Retina (tissue), 1 donor: ENCODE data around the gene MLN.

Experiments used
- DNase-seq: peaks from one replicate; pipeline ENCODE4 v3.0.0-alpha.2; 2016

MLN gene

DNA sequence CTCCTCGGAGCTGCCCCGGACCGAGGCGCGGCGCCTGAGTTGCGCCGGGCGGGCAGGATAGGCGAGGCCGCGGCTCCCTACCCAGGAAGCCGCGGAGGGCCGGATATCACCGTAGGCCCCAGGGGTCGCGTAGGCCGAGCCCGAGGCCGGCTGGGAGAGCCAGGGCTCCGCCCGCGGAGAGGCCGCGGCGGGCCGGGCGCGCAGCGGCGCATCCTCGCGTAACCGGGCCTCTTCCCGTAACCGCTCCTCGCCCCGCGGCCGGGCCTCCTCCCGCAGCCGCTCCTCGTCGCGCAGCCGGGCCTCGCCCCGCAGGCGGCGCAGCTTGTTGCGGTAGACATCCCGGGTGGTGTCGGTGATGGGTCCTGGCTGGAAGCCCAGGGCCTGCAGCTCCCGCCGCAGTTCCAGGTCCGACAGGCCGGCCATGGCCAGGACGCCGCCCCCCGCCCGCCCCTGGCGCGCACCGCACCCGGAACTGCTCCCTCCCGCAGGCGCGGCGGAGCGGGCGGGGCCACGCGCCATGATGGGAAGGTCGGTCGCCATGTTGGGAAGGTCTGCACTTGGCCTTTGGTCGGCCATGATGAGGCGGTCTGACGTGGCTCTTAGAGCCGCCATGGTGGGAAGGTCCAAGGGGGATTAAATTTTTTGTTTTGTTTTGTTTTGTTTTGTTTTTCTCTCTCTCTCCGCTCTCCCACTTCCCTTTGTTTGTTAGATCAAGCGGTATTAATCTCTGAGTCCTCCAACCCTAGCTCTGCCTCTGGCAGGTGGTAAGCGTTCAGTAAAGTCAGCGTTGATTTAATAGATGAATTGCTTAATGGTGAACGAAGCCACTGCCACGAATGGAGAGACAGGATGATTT, 14.9 kb downstream of the MLN start, which contains the start of gene LEMD2:
Gene LEMD2, minus strand, starts transcription at position 437 of the 856 bp plus-strand sequence. Its CDS starts 14 bp downstream, at position 423.
- peak; percentile 96 for DNase-seq

DNA sequence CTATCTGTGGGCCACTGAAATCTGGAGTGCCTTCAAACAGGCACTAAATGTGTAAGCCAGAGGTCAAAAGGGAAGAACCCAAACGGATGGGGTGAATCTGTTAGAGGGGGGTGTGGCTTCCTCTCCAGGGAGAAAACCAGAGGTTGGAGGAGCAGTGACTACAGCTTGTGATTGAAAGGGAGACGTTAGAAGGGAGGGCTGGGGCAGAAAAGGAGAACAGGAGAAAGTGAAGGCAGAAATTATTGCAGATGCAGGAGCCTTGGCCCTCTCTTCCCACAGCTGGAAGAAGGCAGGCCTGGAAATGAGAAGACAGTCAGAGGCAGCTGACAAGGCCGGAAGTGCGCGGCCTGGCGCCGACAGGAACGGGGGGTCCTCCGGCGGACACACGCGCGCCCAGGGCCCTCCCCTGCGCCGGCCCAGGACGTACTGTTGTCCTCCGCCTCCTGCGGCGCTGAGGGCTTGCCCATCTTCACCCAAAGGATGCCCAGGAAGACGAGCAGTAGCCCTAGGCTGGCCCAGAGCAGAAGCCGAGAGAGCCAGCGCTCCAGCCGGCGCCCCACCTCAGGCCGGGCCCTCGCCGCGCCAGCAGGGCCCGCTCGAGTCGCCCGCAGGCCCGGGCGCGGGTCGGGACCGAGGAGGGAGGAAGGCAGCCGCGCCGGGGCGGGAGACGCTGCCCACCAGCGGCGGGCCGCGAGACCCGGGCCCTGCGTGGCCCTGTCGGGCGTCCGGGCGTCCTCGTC, 15.7 kb downstream of the MLN start:
- peak; percentile 65 for DNase-seq

DNA sequence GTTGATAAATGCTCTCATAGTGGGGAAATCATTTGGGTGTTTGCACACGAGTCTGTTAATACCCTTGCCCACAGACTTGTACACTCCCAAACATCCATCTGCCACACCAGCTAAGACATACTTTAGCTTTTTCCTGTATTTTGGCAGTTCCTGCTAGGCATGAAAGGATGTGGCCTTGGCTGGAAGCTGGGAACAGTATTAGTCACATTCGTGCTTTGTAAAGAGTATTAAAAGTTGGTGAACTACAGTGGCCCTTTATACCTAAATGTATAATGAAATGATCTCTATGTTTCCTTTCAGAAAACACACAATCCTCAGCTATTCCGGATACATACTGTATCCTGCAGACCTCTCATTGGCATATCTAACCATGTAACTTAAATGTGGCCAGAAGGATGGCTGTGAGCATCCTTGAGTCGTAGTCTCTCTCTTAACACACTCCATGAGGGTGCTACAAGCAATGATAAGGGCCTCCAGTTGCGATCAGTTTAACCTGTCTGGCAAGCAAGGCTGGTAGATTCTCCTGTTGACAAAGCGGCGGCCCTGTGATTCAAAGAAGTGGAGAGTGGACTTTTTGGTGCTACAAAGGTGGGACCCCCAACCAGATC, 16.4 kb downstream of the MLN start:
- DNase-seq = no peak

DNA sequence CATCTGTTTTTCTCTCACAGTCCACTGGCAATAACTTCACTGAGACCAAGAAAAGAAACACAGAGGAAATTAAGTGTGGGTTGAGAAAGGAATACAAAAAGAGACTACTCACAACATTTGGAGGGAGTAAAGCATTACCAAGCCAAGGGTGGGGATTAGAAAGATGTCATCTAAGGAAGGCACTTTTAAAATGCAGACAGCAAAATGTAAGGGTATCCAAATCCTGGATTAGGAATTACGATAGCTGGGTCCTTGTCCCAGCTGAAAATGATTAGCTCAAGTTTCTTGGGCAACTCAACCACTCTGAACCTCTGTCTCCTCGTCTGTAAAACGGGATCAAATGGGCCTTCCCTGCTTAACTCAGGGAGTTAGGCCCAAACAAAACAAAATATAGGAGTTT, 17.1 kb downstream of the MLN start:
- DNase-seq = no peak

DNA sequence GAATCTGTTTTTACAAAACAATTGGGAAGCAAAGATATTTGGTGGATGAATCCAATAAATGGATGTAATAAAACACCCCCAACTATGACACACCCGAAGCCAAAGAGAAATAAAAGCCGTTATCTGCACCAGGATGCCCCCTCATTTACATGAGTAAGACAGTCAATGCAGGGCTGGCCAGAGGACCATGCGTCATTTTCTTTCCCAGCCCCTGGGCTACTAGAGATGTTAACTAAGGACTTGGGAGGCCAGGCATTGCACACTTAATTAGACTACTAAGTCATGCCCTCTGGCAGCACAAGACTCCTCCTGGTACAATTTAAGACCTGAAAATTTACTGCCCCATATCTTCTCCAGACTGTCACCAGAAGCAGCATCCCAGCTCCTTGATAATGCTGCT, 18.0 kb downstream of the MLN start:
- DNase-seq = no peak

DNA sequence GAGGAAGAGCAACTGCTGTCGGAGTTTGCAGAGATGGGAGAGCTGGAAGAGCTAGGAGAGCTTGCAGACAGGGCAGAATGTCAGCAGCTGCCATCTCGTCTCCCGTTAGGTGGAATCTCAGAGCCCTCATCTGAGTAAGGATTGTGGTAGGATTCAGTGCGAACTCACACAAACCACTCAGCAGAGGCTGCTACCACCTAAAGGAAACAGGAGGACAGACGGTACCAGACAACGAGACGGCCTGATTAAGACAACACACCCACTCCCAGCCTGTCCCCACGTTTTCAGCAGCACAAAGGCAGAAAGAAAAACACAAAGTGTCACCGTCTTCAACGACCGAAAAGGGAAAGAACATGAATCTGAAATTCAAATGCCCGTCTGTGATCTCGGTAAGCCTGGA, 19.0 kb downstream of the MLN start:
- DNase-seq = no peak

DNA sequence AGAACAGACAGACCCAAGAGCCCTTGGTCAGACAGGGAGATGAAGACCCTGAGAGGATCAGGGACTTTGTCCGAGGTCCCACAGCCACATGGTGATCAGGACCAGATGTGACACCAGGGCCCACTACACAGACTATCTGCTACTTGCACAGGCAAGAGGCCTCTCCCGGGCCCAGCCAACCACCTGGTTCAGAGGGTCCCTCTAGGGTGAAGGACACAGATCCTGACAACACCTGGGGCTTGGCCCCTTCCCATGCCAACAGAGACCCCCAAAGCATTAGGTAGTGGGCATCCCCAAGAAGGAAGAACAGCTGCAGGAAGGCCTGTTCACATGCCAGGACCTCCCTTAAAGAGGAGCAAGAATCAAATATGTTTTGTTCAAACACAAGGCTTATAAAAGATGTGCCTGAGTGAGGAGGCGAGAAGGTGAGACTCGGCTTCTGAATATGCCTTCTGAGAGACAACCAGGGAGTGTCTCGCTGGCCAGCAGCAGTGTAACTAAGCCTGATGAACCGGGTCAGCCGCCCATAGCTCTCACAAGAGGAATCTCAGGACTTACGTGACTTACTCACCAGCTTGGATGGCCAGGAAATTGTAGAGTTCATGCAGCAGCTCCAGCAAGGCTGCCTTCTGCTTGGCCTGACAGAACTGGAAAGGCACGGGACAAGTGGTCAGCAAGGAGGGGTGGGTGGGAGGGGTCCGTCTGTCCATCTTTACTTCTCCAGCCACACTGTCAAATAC, 19.9 kb downstream of the MLN start:
- DNase-seq = no peak

DNA sequence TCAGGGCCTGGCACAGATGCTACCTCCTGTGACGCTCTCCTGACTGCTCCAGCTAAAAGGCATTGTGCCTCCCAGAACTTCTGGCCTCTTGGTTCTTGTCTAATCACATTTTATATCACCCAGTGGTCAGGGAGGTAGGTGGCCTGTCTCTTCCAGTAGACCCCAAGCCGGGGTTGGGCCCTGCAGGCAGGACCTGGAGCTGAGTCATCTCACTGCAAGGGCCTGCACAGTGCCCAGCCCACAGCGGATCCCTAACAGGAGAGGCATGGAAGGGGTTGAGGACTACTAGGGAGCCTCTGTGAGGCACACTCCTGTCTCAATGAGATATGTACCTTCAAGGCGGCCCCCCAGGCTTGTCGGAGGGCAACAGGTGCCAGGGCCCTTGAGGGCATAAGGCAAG, 21.2 kb downstream of the MLN start:
- DNase-seq = no peak

DNA sequence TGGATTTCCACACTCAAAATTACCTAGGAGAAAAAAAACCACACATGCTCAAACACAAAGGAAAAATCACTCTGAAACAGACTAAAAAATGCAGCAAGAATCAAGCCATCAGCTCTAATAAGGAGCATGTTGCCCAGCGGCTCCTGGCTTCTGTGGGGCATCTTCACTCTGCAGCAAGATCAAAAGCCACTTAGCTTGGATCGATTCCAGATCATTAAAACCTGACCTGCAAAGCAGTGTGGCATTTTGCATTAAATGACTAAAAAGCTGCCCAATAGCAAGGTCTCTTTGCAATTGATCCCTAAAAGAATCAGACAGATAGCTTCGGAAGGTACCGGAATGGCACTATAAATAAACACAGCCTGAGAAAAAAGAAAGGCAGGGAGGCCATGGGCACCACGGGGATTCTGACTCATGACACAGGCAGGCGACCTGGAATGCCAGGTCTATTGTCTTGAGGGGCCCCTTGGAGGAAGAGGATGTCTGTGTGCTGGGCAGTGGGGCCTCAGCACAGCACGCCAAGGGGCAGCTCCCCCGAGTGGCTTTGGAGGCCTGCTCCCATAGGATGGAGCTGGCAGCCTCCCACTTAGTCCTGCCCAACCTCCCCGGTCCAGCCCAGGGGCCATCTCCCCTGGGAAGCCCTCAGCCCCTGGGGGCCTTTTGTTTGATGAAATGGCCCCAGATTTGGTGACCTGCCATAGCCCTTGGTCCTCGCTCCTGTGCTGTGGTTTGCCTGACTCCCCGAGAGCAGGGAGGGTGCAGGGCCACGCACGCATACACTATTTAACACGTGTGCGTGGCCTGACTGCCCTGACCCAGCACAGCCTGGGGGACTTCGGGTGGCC, 22.4 kb downstream of the MLN start:
- peak; percentile 69 for DNase-seq

DNA sequence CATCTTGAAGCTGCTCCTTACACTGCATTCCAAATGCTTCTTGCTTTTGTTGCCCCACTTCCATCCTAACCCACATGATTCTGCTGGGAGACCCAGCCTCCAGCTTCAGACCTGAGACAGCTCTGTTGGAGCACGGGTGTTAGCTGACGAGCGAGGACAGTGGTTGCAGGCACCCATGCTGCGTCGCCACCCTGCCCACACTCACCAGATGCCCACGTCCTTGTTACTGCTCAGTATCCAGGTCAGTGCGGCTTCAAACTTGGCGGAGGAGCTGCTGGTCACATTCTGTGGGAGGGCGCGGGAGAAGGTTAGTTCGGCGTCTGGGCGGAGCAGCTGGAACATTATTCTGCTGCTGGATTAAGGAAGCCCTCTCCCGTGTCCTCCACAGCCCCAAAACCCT, 23.9 kb downstream of the MLN start:
- peak; percentile 14 for DNase-seq

DNA sequence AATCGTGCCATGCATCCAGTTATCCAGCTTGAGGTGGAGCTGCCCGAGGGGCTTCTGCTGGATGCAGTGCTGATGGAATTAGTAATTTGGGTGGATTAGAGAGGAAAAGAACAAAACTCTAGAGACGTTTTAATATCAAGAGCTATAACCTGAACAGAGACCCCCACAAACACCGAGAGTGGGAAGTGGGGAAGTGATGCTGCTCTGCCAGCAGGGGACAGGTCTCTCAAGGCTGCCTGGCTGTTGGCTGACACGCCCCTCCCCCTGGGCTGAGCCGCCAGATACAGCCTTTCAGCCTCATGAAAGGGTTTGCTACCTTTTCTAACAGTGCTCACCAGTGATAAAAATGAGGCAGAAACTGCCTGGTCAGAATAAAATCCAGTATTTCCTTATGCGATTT, 24.5 kb downstream of the MLN start:
- peak; percentile 29 for DNase-seq

DNA sequence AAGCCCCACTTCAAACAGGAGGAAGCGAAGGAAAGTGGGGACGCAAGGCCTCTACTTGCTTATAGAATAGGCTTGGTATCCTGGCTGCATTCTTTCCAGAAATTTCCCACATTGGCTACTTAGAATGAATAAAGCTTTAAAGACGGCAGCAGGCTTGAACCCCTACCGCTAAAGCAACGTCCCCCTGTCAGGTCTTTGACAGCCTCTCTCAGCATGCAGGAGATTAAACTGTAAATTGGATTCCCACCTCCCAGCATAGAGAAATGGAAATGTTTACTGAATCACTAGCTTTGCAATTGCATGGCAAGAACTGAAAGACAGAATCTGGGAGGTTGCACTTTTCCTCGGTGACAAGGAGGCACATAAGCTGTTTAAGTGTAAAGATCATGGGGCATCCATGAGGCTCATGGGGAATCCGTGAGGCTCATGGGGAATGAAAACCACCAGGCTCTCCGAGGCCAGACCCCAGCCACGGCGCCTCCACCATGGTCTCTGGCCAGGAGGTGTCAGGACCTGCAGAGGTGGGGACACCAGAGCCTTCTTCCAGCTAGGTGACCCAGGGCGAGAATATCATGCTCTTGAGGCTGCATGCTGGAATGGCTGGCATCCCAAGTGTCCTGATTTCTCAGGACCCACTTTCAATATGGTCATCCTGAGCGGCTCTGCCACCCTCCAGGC, 25.2 kb downstream of the MLN start:
- DNase-seq = peak; percentile 9

DNA sequence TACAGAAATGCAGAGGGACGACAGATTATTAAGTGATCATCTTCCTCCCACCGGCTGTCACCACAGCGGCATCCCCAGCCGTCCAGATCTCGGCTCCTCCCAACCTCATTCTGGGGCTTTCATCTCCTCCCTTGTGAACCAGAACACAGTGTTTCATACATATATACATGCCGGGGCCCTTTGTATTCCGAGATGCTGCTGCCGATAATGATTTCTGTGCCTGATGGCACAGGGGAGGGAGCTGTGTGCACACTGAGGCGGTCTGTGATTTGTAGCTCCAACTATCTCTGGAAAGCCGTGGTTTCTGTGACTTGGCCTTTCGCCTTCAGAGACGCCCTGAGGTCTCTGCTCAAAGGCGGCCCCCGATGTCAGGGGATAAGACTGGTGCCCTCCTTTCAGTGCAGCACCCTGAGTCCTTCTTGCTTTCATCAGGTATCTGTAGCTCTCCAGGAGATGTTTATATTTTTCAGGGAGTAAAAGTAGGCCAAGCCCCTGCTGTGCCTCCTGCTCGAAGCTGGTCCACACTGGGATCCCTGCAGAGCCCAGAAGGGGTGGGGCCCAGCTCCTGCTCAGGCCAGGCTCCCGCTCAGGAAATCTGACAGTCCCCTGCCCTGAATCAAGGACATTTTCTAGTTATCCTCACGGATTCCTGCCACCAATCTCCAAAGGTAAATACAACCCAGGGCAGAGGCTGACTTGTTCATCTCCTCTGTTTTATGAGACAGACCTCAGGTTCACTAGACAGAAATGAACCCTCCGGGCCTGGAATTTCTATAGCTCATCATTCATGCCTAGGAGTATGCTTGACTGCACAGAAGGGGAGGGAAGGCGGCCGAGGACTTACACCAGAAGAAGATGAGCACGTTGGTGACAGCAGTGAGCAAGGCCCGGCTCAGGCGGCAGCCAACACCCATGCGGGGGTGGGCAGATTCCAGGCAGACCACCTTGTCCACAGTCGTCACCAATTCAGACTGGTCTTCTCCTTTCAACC, 26.1 kb downstream of the MLN start:
- DNase-seq = peak; percentile 65

DNA sequence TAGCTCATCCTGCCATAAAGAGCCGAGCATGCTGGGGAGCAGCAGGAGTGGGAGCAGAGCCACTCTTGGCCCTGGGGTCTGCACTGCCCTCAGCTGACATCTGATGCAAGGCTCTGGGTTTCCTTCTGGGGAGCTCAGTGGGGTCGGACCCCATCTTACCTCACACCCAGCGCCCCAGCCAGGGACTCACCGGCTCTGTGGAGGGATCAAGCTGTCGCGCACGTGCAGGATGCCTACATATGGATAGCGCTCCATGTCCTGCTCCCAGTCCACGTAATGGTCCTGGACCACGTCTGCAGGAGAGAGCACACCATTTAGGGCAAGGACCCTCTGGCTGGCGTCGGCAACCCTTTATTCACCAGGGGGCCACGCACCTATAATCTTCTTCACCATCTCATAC, 27.0 kb downstream of the MLN start:
- DNase-seq = no peak

DNA sequence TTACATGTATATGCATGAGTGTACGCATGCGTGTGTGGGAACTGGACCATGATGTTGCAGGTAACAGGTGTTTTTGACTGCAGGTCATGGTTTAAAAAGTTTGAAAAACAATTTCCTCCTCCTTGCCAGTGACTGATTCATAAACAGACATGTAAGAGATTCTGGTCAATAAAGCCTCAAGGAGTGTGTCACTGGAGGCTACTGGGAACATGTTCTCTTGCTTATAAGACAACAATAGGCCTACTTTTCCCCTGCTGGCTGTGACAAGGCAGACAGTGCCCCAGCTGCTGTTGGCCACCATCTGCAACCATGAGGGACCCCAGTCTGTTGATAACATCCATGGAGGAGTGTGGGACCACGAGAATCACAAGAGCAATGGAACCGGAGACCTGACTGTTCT, 27.6 kb downstream of the MLN start:
- no peak for DNase-seq

DNA sequence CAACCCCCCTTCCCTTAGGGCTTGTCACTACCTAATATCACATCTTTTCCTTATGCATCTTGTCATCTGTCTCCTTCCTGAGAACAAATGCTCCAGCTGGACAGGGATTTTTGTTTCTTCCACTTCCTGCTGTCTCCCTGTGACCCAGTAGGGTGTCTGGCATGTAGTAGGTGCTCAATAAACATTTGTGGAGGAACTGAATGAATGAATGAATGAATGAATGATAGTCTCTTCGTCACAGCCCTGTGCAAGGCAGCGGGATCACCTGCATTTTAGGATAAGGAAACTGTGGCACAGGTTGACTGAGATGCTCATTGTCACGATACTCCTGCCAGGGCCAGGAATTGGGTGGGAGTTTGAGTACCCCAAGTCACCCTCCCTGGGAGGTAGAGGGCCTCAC, 29.0 kb downstream of the MLN start:
- no peak for DNase-seq

DNA sequence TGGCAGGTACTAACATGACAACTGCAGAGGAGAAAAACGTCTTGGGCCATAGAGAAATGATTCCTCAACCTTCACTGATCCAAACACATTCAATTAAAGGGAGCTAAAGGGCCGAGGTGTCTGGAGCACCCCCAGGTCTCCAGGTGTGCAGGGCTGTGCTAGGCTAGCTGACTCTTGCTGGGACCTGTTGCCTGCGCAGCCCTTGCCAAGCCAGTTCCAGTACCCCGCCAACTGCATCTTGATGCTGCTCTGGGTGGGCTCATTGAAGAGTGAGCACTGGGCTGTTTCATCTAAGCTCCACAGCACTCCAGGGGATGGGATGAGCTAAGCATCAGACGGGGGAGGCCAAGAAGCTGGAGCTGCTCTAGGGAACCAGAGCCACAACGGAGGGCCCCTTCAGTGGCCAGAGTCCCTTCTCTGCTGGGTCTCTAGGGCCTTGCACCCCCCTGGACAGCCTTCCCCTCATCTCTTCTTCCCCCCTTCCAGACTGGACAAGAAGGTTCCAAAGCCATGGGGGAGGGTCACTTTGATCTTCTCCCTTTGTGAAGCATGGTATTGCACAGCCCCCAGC, 30.8 kb downstream of the MLN start:
- DNase-seq = no peak

DNA sequence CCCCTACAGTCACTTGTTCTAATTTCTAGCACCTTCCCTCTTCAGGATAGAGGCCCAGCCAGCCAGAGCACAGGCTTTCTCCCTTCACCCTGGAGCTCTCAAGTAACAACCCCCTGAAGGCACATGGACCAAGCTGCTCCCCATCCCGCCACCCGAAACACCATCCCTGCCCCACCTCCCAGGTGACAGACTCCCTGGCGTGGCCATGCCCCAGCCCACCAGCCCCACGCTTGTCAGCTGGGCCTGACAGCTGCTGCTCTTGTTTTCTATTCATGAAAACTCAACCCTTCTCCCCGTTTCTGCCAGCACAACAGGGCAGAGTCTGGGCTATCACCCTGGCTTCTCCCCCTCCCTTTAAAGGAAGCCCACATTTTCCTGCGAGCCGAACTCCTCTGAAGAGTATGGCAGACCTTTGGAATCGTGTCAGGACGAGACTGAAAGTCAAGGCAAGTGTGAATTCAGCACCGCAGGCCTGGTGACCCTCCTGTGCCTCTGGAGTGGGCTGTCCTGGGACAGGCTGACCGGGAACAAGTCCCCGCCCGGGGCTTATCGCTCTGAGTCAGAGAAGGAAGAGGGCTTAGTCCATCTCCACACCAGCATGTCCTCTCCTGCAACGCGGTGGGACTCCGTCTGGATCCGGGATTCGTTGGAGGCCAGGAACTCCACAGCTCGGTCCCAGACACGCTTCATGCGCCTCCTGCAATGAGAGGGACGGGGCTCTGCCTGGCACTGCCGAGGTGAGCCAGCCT, 31.5 kb downstream of the MLN start:
- no peak for DNase-seq
